H1 (cell line): ENCODE measurements around the gene HSF2.

Source experiments
- ASH2L ChIP-seq: fragments of 200-600, 300-600 bp; sonication (generic); IDR thresholded peaks from one replicate; pipeline ENCODE4 v1.7.1; 2017; ENCODE audit warnings: low read length
- BACH1 ChIP-seq: IDR thresholded peaks from 2 replicates; pipeline ENCODE4 v1.6.1; 2012; ENCODE audit warnings: low read length, improper control_type of control experiment
- EP300 ChIP-seq, 2 experiments: IDR thresholded peaks; 1 replicate in 1 of 2; 2 replicates in 1 of 2; pipeline ENCODE4 v1.6.1; 2011 to 2012; ENCODE audit warnings: low read depth in 2 of 2, low read length in 2 of 2, mild to moderate bottlenecking in 2 of 2, borderline replicate concordance in 1 of 2, inconsistent platforms in 1 of 2, moderate library complexity in 1 of 2
- POLR2AphosphoS5 ChIP-seq: IDR thresholded peaks from 2 replicates; pipeline ENCODE4 v1.6.1; 2011; ENCODE audit warnings: low read depth, low read length
- RFX5 ChIP-seq: IDR thresholded peaks from 2 replicates; pipeline ENCODE4 v1.6.1; 2011; ENCODE audit warnings: low read depth, low read length, improper control_type of control experiment, borderline replicate concordance
- SUZ12 ChIP-seq: fragments of 200-600 bp; sonication (generic); IDR thresholded peaks from 2 replicates; pipeline ENCODE4 v1.6.1; 2012; ENCODE audit warnings: mild to moderate bottlenecking, inconsistent platforms, low read length, moderate library complexity, mixed read lengths
- TAF1 ChIP-seq: IDR thresholded peaks from 2 replicates; pipeline ENCODE4 v1.6.1; 2011; ENCODE audit warnings: mild to moderate bottlenecking, low read depth, low read length
- TBP ChIP-seq: IDR thresholded peaks from 2 replicates; pipeline ENCODE4 v1.6.1; 2011; ENCODE audit warnings: low read depth, low read length, improper control_type of control experiment
- TF ChIP-seq, protein P1 (sequence below), 3 experiments: IDR thresholded peaks; 1 replicate in 2 of 3; 2 replicates in 1 of 3; pipeline versions ENCODE4 v1.5.1 to v1.6.1; 2011; ENCODE audit warnings: low read length in 3 of 3, mild to moderate bottlenecking in 3 of 3, inconsistent platforms in 2 of 3, low read depth in 1 of 3, moderate library complexity in 1 of 3; ENCODE audit not compliant: insufficient read depth in 1 of 3; ENCODE audit errors: control extremely low read depth in 1 of 3

GRCh38 chr6:122352981-122353664 is 46.3 kb upstream of the HSF2 start:
- no peak for TF ChIP-seq BACH1
- TF ChIP-seq EP300 (IDR thresholded peaks at IDR 0.05; ENCODE audit: borderline replicate concordance in 1 of 2, low read depth in 2 of 2, low read length in 2 of 2): no peak
- no peak for TF ChIP-seq RFX5
- TF ChIP-seq TBP: no peak
- TF ChIP-seq, protein P1, sequence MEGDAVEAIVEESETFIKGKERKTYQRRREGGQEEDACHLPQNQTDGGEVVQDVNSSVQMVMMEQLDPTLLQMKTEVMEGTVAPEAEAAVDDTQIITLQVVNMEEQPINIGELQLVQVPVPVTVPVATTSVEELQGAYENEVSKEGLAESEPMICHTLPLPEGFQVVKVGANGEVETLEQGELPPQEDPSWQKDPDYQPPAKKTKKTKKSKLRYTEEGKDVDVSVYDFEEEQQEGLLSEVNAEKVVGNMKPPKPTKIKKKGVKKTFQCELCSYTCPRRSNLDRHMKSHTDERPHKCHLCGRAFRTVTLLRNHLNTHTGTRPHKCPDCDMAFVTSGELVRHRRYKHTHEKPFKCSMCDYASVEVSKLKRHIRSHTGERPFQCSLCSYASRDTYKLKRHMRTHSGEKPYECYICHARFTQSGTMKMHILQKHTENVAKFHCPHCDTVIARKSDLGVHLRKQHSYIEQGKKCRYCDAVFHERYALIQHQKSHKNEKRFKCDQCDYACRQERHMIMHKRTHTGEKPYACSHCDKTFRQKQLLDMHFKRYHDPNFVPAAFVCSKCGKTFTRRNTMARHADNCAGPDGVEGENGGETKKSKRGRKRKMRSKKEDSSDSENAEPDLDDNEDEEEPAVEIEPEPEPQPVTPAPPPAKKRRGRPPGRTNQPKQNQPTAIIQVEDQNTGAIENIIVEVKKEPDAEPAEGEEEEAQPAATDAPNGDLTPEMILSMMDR (IDR thresholded peaks at IDR 0.05; ENCODE audit: control extremely low read depth in 1 of 3, insufficient read depth in 1 of 3, low read depth in 1 of 3, low read length in 3 of 3): no peak
- TF ChIP-seq SUZ12: no peak
- no peak for TF ChIP-seq TAF1
- TF ChIP-seq ASH2L: no peak
- TF ChIP-seq POLR2AphosphoS5: no peak
